HepG2 (cell line): ENCODE results near the gene FOXN3. TPM values are rescaled to one million over a fixed set of nuclear protein-coding genes. Genes with fewer than 3 reads are reported as not detected.

Source experiments
- ATAC-seq: fragments of 200-7000 bp; cut with Tn5 transposase; 3 replicates; pipeline ENCODE4 v1.9.1; 2020; ENCODE audit warnings: mild to moderate bottlenecking, moderate library complexity
- BruUV-seq: library from RNA; stranded (reverse); fragments of 400-500 nt; replicated peaks from 2 replicates; lab custom pipeline; 2021; lab: Mats Ljungman, UMichigan
- CTCF ChIA-PET: fragments of 300-600 bp; formaldehyde crosslinking; extraction: SDS; loops from one replicate; lab custom pipeline; 2021; ENCODE audit warnings: low total read pairs, inconsistent platforms, low intra/inter-chr PET ratio; lab: Yijun Ruan, JAX
- POLR2A ChIA-PET: fragments of 350-600 bp; sonication (Branson Sonifier 250); formaldehyde crosslinking; loops from one replicate; lab custom pipeline; 2020; ENCODE audit warnings: antibody characterized with exemption, inconsistent platforms; lab: Yijun Ruan, JAX
- DNase-seq: peaks from one replicate; pipeline ENCODE4 v3.0.0-alpha.2; 2015; ENCODE audit warnings: low spot score
- FAIRE-seq: peaks from 3 replicates; lab custom pipeline; 2011; peaks lifted over from hg19 to GRCh38; lab: Jason Lieb, UNC
- H2AFZ ChIP-seq: one replicate; pipeline ENCODE4 v1.6.1; 2011; ENCODE audit warnings: low read length, inconsistent platforms
- H3K27ac ChIP-seq: fragments of 300-600 bp; 3 replicates; pipeline ENCODE4 v1.8.0; 2011; ENCODE audit warnings: mixed run types, mild to moderate bottlenecking, mixed read lengths, low read length, inconsistent platforms; ENCODE audit not compliant: insufficient read depth; ENCODE audit errors: extremely low read length
- H3K27me3 ChIP-seq, 2 experiments: fragments of 200-600 bp in 1 of 2; 2 replicates in 1 of 2; 3 replicates in 1 of 2; pipeline versions ENCODE4 v1.6.0 to v1.8.0; 2011; ENCODE audit warnings: low read length in 2 of 2, mild to moderate bottlenecking in 2 of 2, moderate library complexity in 2 of 2, inconsistent platforms in 1 of 2; ENCODE audit not compliant: insufficient read depth in 2 of 2, control insufficient read depth in 1 of 2
- H3K36me3 ChIP-seq, 2 experiments: fragments of 200-600 bp in 1 of 2; replicated peaks in 1 of 2; 2 replicates in 1 of 2; 3 replicates in 1 of 2; pipeline versions ENCODE4 v1.5.1 to v1.8.0; 2011; ENCODE audit warnings: low read length in 2 of 2, inconsistent platforms in 1 of 2; ENCODE audit not compliant: insufficient read depth in 2 of 2, control insufficient read depth in 1 of 2
- H3K4me1 ChIP-seq: 2 replicates; pipeline ENCODE4 v1.5.1; 2012; ENCODE audit warnings: low read length, inconsistent platforms; ENCODE audit not compliant: insufficient read depth
- H3K4me2 ChIP-seq: 2 replicates; pipeline ENCODE4 v1.6.0; 2011; ENCODE audit warnings: low read depth, low read length, inconsistent platforms
- H3K4me3 ChIP-seq, 3 experiments: fragments of 200-600 bp in 1 of 3; sonication (generic), shearing (Covaris generic) in 1 of 3; replicated peaks in 1 of 3; 2 replicates each; pipeline ENCODE4 v1.5.1; 2011 to 2016; ENCODE audit warnings: low read length in 3 of 3, inconsistent platforms in 2 of 3, low read depth in 2 of 3, mild to moderate bottlenecking in 2 of 3, control low read depth in 1 of 3, mixed read lengths in 1 of 3; ENCODE audit not compliant: insufficient read depth in 1 of 3
- H3K79me2 ChIP-seq: one replicate; pipeline ENCODE4 v1.6.1; 2011; ENCODE audit warnings: low read length, inconsistent platforms; ENCODE audit not compliant: insufficient read depth
- H3K9ac ChIP-seq: 2 replicates; pipeline ENCODE4 v1.6.0; 2011; ENCODE audit warnings: mild to moderate bottlenecking, low read depth, low read length, inconsistent platforms; ENCODE audit not compliant: insufficient read depth
- H3K9me3 ChIP-seq: 2 replicates; pipeline ENCODE4 v1.5.1; 2012; ENCODE audit warnings: mild to moderate bottlenecking, low read length
- H4K20me1 ChIP-seq: 2 replicates; pipeline ENCODE4 v1.6.0; 2011; ENCODE audit warnings: inconsistent platforms, mild to moderate bottlenecking, low read length, moderate library complexity; ENCODE audit not compliant: insufficient read depth
- HMG20B ChIP-seq: conservative IDR thresholded peaks from 2 replicates; pipeline ENCODE4 v1.6.1; 2016; ENCODE audit warnings: missing genetic modification reagents, missing compliant biosample characterization
- ISL2 ChIP-seq: sonication (generic); formaldehyde crosslinking; IDR thresholded peaks from 2 replicates; pipeline ENCODE4 v1.5.0; 2020; ENCODE audit warnings: missing genetic modification reagents
- WGBS: methylation state at CpG from one replicate; pipeline ENCODE4 v1.1.6; 2017; ENCODE audit warnings: low lambda C conversion rate; 5-methylcytosine and 5-hydroxymethylcytosine counted together
- in situ Hi-C: cut with HindIII; loops from 2 replicates; pipeline ENCODE4 v1.10.0; 2017; ENCODE audit warnings: low pct_unique_long_range_greater_than_20kb; ENCODE audit not compliant: extremely low pct_ligation_motif_present
- intact Hi-C: fragments of 100-400 bp; cut with micrococcal nuclease; formaldehyde crosslinking; loops from one replicate; pipeline ENCODE4 v1.10.0; 2022; ENCODE audit not compliant: unreplicated experiment
- polyA plus RNA-seq, 8 experiments: library from polyadenylated mRNA; depleted of rRNA in 3 of 8; stranded (reverse) in 7 of 8; unstranded in 1 of 8; fragments of >200 nt; fragmentation: Illumina TruSeq in 4 of 8; extraction: Trizol in 4 of 8; gene quantifications; 2 replicates each; pipeline versions ENCODE4 v1.2.1 to v1.2.3, GENCODE V29; 2011 to 2016; ENCODE audit warnings: low read depth in 4 of 8, missing spikeins in 1 of 8, mixed read lengths in 1 of 8; ENCODE audit not compliant: insufficient read depth in 1 of 8
- total RNA-seq, 5 experiments: library from RNA; depleted of rRNA; stranded (reverse); fragments of >200 nt; fragmentation: Illumina TruSeq; extraction: Trizol; gene quantifications; 2 replicates each; pipeline ENCODE4 v1.2.3, GENCODE V29; 2016; ENCODE audit warnings: low read depth in 1 of 5
- TF ChIP-seq, protein P1 (sequence below): sonication (generic); formaldehyde crosslinking; IDR thresholded peaks from 2 replicates; pipeline ENCODE4 v1.5.1; 2020; ENCODE audit warnings: mild to moderate bottlenecking, missing genetic modification reagents, moderate library complexity
- TF ChIP-seq, protein P2 (sequence below): sonication (generic); formaldehyde crosslinking; IDR thresholded peaks from 2 replicates; pipeline ENCODE4 v1.5.1; 2020; ENCODE audit warnings: missing genetic modification reagents, mild to moderate bottlenecking, borderline replicate concordance

Gene FOXN3
- total and polyA plus RNA-seq, 2 of the 13 experiments (the other 11 are each of a cell fraction or from before 2014, with no cell fraction given): 32.4 to 70.2 TPM

DNA sequence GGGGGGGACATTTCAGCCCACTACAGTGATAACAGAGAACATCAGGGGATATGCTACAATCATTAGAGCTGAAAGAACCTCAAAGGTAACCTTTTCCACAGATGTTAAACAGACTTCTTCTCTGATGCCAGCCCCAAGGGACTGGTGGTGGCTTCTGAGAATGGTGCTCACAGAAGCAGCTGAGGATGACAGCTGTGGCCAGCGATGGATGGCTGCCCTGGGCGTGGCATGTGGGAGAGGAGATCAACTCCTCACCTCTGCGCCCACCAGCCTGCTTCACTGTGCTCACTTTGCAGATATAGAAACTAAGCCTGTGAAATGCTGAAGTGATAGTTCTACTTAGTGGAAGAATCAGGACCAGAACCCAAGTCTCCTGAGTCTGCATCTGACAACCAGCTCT lies 33.0 kb downstream of the FOXN3 start:
- 100% methylated on average over 3 of the region's 3 CpGs for WGBS
- no peak overlapping the region for H3K4me2 ChIP-seq
- CTCF ChIA-PET: no interaction called here
- no peak overlapping the region for H3K4me3 ChIP-seq
- H3K4me1 ChIP-seq: peaks cover 79% of the 10 kb centered on the region
- no peak for ATAC-seq
- H4K20me1 ChIP-seq: peaks cover 38% of the 10 kb centered on the region
- TF ChIP-seq, protein P1, sequence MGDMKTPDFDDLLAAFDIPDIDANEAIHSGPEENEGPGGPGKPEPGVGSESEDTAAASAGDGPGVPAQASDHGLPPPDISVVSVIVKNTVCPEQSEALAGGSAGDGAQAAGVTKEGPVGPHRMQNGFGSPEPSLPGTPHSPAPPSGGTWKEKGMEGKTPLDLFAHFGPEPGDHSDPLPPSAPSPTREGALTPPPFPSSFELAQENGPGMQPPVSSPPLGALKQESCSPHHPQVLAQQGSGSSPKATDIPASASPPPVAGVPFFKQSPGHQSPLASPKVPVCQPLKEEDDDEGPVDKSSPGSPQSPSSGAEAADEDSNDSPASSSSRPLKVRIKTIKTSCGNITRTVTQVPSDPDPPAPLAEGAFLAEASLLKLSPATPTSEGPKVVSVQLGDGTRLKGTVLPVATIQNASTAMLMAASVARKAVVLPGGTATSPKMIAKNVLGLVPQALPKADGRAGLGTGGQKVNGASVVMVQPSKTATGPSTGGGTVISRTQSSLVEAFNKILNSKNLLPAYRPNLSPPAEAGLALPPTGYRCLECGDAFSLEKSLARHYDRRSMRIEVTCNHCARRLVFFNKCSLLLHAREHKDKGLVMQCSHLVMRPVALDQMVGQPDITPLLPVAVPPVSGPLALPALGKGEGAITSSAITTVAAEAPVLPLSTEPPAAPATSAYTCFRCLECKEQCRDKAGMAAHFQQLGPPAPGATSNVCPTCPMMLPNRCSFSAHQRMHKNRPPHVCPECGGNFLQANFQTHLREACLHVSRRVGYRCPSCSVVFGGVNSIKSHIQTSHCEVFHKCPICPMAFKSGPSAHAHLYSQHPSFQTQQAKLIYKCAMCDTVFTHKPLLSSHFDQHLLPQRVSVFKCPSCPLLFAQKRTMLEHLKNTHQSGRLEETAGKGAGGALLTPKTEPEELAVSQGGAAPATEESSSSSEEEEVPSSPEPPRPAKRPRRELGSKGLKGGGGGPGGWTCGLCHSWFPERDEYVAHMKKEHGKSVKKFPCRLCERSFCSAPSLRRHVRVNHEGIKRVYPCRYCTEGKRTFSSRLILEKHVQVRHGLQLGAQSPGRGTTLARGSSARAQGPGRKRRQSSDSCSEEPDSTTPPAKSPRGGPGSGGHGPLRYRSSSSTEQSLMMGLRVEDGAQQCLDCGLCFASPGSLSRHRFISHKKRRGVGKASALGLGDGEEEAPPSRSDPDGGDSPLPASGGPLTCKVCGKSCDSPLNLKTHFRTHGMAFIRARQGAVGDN (CRISPR knock-in tag): peak; percentile 17; the same call in 1 of the 2 replicates
- TF ChIP-seq, protein P2, sequence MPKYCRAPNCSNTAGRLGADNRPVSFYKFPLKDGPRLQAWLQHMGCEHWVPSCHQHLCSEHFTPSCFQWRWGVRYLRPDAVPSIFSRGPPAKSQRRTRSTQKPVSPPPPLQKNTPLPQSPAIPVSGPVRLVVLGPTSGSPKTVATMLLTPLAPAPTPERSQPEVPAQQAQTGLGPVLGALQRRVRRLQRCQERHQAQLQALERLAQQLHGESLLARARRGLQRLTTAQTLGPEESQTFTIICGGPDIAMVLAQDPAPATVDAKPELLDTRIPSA (CRISPR knock-in tag): no peak
- no peak for TF ChIP-seq ISL2 (CRISPR knock-in tag)
- no peak for TF ChIP-seq HMG20B (CRISPR knock-in tag)
- TF ChIP-seq, all 625 proteins: peak for 1
- no peak for FAIRE-seq
- POLR2A ChIA-PET: interaction anchor here (1.6 kb wide), 1 partner anchor 15 kb away, joined by 4 read pairs; no protein-coding TSS in a partner anchor
- in situ Hi-C loops (no loop called here), intact Hi-C loops (no loop called here)
- peaks cover 95% of the 10 kb centered on the region for H3K79me2 ChIP-seq
- H3K9me3 ChIP-seq: no peaks in the 10 kb centered on the region
- peaks cover 18 to 50% of the 10 kb centered on the region in 2 experiments for H3K36me3 ChIP-seq
- H3K27me3 ChIP-seq: no peaks in the 10 kb centered on the region
- no peak overlapping the region for H3K27ac ChIP-seq
- no peak overlapping the region for H3K9ac ChIP-seq
- BruUV-seq: no TSS peak
- H2AFZ ChIP-seq: no peak overlapping the region
- DNase-seq: no peak
